Measurements from ENCODE around the gene PYCR2. TPM values are rescaled to one million over a fixed set of nuclear protein-coding genes. Genes with fewer than 3 reads are reported as not detected.
"Not testable (repeated sequence)": the region's sequence is repeated elsewhere in the genome, so short reads cannot be mapped to it uniquely, and the experiment has no call there.

Gene PYCR2
- total RNA-seq, 4 donors from 2014 or later = 33.5 to 52.6 (median 45.6) TPM

DNA sequence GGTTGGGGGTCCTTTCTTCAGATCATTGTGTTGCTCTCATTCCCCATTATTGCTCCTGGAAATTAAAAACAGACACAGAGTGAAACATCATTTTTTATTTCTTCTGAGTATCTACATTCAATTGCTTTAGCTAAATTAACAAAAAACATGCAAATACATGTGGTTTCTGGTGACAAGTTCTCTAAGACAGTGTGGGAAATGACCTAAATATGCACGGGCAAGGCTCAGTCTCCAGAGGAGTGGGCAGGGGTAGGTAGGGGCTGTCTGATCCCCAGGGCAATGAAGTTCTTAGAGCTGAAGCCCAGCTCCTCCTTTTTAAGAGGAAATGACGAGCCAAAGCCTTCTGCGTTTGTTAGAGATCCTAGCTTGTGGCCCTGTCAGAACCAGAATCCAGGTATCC, 12.5 kb upstream of the PYCR2 start:
- no peak for DNase-seq (ENCODE audit: low spot score)
- TF ChIP-seq, protein P1, sequence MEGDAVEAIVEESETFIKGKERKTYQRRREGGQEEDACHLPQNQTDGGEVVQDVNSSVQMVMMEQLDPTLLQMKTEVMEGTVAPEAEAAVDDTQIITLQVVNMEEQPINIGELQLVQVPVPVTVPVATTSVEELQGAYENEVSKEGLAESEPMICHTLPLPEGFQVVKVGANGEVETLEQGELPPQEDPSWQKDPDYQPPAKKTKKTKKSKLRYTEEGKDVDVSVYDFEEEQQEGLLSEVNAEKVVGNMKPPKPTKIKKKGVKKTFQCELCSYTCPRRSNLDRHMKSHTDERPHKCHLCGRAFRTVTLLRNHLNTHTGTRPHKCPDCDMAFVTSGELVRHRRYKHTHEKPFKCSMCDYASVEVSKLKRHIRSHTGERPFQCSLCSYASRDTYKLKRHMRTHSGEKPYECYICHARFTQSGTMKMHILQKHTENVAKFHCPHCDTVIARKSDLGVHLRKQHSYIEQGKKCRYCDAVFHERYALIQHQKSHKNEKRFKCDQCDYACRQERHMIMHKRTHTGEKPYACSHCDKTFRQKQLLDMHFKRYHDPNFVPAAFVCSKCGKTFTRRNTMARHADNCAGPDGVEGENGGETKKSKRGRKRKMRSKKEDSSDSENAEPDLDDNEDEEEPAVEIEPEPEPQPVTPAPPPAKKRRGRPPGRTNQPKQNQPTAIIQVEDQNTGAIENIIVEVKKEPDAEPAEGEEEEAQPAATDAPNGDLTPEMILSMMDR (IDR thresholded peaks at IDR 0.05) = no peak

DNA sequence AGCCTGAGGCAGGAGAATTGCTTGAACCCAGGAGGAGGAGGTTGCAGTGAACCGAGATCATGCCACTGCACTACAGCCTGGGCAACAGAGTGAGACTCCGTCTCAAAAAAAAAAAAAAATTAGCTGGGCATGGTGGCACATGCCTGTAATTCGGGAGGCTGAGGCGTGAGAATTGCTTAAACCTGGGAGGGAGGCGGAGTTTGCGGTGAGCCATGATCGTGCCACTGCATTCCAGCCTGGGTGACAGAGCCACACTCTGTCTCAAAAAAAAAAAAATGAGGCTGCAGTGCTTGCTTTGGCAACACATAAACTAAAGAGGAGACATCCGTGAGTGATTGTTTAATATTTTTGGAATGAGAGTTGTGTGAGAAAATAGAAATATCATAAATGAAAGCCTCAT, 12.0 kb upstream of the PYCR2 start:
- ATAC-seq (ENCODE audit: low FRiP score); DNase-seq (ENCODE audit: low spot score): not testable (repeated sequence)

More for the DNA sequence above, 12.5 kb upstream of the PYCR2 start:
- ATAC-seq (ENCODE audit: low FRiP score) = no peak

DNA sequence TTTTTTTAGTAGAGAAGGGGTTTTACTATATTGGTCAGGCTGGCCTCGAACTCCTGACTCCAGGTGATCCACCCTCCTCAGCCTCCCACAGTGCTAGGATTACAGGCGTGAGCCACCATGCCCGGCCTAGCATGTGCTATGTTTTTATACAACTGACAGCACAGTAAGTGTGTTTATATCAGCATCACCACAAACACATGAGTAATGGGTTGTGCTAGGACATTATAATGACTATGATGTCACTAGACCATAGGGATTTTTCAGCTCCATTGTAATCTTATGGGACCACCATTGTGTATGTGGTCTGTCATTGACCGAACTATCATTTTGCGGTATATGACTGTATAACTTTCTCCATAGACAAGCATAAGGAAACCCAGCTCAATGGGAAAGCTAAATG, 10.7 kb upstream of the PYCR2 start:
- DNase-seq (ENCODE audit: low spot score) (no peak), ATAC-seq (ENCODE audit: low FRiP score) (no peak)
- TF ChIP-seq, protein P1 (IDR thresholded peaks at IDR 0.05) = no peak

DNA sequence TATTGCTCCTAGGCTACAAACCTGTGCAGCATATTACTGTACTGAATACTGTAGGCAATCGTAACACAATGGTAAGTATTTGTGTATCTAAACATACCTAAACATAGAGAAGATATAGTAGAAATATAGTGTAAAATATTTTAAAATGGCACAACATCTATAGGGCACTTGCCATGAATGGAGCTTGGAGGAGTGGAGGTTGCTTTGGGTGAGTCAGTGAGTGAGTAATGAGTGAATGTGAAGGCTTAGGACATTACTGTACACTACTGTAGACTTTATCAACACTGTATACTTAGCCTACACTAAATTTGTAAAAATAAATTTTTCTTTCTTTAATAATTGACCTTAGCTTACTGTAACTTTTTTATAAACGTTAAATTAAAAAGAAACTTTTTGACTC, 9.0 kb upstream of the PYCR2 start:
- TF ChIP-seq, protein P1 (IDR thresholded peaks at IDR 0.05) = no peak
- ATAC-seq (ENCODE audit: low FRiP score) (no peak), DNase-seq (ENCODE audit: low spot score) (no peak)

DNA sequence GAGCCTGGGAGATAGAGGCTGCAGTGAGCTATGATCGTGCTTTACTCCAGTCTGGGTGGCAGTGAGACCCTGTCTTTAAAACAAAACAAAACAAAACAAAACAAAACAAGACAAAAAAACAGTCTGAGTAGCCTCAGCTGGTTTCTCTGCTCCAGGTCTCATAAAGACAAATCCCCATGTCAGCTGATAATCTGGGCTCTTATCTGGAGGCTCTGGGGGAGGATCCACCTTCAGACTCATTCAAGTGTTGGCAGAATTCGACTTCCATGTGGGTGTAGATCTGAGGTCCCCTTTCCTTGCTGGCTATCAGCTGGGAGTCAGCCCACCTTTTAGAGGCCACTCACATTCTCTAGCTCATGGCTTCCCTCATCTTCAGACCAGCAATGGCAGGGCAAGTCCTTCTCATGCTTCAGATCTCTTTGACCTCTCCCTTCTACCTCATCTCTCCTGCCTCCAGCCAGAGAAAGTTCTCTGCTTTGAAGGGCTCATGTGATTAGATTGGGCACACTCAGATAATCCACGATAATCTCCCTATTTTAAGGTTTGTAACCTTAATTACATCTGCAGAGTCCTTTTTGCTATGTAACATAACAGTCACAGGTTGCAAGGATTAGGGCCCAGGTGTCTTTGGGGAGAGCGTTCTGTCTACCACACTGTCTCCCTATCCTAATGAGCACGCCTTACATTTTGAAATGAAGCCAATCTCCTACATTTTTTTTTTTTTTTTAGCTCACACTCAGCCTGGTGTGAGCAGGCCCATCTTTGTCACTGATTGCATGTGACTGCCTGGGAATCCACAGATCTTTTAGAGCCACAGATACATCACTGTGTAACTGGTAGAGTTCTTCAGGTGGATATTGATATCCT, 7.5 kb upstream of the PYCR2 start:
- DNase-seq (ENCODE audit: low spot score) = no peak
- ATAC-seq (ENCODE audit: low FRiP score) = no peak
- TF ChIP-seq, protein P1 (IDR thresholded peaks at IDR 0.05) = no peak

DNA sequence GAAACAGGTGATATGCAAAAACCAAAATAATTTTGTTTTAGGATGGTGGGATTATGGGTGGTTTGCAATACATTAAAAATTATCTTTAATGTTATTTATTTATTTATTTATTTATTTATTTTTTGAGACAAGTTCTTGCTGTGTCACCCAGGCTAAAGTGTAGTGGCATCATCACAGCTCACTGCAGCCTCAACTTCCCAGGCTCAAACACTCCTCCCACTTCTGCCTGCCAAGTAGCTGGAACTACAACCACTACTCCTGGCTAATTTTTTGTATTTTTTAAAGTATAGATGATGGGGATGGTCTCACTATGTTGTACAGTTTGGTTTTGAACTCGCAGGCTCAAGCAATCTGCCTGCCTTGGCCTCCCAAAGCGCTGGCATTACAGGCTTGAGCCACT, 6.5 kb upstream of the PYCR2 start:
- ATAC-seq (ENCODE audit: low FRiP score) = no peak
- TF ChIP-seq, protein P1 (IDR thresholded peaks at IDR 0.05) = no peak
- DNase-seq (ENCODE audit: low spot score) = no peak

DNA sequence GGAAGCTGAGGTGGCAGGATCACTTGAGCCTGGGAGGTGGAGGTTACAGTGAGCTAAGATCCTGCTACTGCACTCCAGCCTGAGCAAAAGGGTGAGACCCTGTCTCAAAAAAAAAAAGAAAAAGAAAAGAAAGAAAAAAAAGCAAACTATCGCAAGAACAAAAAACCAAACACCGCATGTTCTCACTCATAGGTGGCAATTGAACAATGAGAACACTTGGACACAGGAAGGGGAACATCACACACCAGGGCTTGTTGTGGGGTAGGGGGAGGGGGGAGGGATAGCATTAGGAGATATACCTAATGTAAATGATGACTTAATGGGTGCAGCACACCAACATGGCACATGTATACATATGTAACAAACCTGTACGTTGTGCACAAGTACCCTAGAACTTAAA, 5.4 kb upstream of the PYCR2 start:
- DNase-seq (ENCODE audit: low spot score); ATAC-seq (ENCODE audit: low FRiP score): not testable (repeated sequence)

All from omental fat pad (tissue), 4 donors.